SW 1271 (cell line): Measurements from ENCODE around the gene WTIP.
A peak's percentile ranks its signal among the peaks of the same experiment; 100 is the strongest.
"Not testable (repeated sequence)": the region's sequence is repeated elsewhere in the genome, so short reads cannot be mapped to it uniquely, and the experiment has no call there.

Source experiments
- DNase-seq, 2 experiments: peaks; one replicate each; lab custom pipeline; 2025; lab: John Stamatoyannopoulos, UW

Gene WTIP

DNA sequence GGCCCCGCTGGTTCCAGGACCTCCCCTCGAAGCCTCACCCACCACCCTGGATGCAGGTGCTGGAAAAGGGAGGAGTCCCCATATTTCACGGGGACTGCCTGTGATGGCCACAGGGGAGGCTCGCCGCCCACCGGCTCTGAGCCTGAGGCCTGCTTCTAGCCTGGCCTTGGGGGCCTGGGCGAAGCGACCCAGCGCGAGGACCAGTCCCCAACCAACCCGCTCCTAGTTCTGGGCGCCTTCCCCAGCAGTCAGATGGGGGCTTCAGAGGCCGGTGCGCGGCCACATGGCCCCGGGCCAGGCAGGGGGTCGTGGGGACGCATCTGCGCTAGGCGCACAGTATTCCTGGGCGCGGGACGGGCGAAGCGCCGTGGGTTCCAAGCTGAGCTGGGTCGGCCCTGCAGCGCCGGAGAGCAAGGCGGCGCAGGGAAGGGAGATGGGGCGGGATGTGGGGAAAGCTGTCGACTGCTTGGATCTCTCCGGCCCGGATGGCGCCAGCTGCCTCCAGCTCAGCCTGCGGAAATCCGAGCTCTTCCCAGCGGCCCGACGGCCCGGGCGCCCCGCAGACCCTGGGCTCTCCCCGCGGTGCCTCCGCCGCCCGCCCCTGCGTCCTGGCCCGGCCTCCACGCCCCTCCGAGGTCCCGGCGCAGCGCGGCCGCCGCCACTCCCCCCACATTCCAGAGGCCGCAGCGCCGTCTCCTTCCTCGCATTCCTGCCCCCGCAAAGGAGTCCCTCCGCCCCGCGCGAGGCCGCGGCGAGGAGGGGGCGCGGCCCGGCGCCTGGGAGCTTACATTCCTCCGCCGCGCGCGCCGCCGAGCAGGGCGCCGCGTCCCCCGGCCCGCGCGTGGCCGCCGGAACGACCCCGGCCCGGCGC lies at the start of gene WTIP:
WTIP (plus strand) TSS at position 788 of the 871 bp plus-strand sequence. CDS start 217 bp downstream, outside the sequence.
- peak in 1 of 2 experiments; percentile 58 for DNase-seq

GRCh38 chr19:34432797-34433196 lies 48.8 kb upstream of the WTIP start:
- no peak for DNase-seq

- DNase-seq, result no peak
Measured at GRCh38 chr19:34436716-34437115, 44.8 kb upstream of the WTIP start.

DNA sequence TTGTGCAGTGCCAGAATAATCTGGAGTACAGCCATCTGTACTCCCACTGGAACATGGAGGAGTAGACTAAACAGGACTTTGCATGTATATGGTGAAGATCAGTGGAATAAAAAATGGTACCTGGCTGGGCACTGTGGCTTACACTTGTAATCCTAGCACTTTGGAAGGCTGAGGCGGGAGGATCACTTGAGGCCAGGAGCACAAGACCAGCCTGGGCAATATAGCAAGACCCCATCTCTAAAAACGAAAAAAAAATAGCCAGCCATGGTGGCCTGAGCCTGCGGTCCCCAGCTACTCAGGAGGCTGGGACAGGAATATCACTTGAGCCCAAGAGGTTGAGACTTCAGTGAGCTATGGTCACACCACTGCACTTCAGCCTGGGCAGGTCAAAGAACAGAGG lies 33.4 kb upstream of the WTIP start:
- no peak for DNase-seq

DNA sequence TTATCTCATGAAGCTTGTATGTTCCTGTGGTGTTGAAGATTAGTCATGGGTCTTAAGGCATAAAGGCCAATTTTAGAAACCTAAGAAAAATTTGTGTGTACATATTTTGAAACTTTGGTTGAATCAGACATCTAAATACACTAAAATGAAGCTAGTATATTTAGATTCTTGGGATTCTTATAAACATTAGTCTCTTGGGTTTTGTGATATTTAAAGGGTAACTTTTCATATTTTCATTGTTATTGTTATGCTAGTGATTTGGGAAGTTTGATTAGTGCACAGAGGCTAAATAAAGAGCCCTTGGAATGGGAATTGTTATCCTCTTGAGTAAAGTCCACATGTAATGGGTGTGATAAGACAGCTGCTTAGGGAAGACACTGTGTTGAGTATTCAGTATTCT lies 28.8 kb upstream of the WTIP start:
- DNase-seq, result no peak

GRCh38 chr19:34454091-34454490 lies 27.5 kb upstream of the WTIP start:
- no peak for DNase-seq

GRCh38 chr19:34454685-34455084 lies 26.9 kb upstream of the WTIP start:
- DNase-seq, result no peak

GRCh38 chr19:34455783-34456480 lies 25.6 kb upstream of the WTIP start:
- DNase-seq, result not testable (repeated sequence)

DNA sequence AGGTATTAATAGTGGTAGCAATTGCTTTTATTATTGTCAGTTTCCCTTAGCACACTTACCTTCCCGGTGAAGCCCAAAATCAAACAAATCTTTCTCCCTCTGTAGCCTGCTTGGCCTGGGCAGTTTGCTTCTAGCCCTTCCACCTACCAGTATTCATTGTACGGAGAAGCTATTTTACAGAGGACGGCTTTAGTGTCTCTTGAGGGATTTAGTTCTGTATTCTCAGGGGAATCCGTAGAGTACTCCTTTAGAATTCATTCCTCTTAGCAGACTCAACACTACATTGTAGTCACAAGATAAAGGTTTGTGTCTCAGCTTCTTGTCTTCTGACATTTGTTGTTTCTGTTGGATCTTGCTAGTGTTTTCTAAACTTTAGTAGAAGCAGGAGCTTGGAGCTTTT lies 24.1 kb upstream of the WTIP start:
- DNase-seq, result no peak

DNA sequence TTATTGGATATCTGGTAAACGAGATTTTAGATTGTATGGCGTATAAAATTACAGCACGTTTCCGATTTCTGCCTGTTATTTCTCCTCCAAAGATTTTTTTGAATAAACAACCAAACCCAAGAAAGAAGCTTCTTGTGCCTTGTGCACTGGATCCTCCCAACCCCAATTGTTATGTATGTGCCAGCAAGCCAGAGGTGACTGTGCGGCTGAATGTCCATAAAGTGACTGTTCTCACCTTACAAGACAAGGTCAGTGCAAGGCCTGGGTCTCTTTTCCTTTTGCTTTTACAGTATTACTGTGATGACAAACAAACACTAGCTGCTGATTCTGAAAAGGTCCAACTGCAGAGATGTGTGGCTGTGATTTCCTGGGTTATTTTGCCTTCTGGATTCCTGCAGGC lies 22.9 kb upstream of the WTIP start:
- DNase-seq, result no peak

DNA sequence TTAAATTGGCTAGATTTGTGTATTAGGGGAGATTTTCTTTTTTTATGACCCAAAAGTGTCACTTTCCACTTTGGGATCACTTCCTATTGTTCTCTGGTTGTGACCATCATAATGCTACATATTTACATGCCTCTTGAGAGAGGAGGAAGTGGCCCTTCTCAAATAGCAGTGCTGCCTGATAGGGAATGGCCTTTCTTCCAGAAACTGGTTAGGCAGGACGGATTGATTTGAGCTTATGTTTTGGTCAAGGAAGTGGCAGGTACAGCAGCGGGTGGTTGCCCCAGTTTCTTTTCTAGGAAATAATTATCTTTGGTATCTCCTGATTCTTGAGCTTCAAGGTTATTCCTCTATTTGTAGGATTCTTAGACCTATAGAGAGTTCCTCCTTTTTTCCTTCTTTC lies 21.9 kb upstream of the WTIP start:
- no peak for DNase-seq

DNA sequence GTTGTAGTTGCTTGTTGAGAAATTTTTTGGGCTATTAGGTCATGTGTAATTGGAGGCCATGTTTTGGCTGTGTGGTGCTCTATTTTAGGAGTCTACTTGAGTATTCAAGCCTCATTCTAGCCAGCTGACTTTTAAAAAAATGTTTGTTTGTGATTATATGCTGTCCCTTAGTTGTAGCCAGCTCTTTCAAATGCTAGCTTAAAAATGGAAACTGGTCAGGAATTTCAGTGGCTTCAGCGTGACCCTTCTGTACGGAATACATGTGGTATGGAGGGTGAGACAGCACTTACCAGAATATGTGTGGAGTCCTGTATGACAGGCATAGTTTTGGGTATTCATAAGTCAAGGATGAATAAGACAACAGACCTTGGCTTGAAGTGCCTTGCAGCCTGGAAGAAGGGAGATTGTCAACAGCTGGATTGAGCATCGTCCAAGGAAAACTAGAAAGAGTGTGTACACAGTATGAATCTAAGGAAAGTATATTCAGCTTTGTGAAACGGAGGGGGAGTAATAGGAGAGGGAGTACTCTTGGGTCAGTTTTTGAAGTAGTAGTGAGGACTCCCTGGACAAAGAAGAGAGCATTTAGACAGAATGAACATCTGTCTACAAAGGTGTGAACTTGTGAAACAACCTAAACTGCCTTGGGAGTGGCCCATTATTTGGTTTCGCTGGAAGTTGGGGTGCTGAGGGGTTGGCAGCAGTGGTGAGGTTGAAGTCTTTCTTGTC lies 20.0 kb upstream of the WTIP start:
- DNase-seq, result no peak

DNA sequence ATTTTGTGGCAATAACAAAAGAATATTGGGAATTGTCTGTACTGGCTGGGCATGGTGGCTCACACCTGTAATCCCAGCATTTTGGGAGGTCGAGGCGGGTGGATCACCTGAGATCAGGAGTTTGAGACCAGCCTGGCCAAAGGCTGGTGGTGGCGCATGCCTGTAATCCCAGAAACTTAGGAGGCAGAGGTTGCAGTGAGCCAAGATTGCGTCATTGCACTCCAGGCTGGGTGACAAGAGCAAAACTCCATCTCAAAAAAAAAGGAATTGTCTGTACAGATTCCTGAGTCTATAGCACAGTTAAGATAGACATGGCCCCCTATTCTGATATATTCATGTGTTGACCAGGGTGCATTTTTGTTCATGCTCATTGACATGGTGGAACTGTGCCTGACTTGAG lies 16.8 kb upstream of the WTIP start:
- DNase-seq, result not testable (repeated sequence)

DNA sequence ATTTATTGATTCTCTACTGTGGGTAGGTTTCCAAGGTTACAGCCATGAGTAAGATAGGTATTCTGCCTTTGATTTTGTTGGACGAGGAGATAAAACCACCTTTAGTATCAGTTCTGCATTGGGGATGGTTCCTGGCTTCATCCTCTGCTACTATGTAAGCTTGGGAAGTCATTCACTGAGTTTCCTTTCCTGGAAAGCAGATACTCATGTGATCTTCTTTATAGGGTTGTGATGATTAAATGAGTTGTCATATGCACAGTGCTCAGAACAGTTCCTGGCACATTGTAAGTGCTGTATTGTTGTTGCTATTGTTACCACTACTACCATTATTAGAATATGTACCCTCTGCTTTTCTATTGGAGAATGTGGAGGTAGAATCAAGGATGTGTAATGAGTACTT lies 13.1 kb upstream of the WTIP start:
- no peak for DNase-seq

- DNase-seq, result not testable (repeated sequence)
Measured at GRCh38 chr19:34469026-34469425, 12.5 kb upstream of the WTIP start.

- no peak for DNase-seq
Measured at GRCh38 chr19:34471906-34472700, 9.5 kb upstream of the WTIP start.

DNA sequence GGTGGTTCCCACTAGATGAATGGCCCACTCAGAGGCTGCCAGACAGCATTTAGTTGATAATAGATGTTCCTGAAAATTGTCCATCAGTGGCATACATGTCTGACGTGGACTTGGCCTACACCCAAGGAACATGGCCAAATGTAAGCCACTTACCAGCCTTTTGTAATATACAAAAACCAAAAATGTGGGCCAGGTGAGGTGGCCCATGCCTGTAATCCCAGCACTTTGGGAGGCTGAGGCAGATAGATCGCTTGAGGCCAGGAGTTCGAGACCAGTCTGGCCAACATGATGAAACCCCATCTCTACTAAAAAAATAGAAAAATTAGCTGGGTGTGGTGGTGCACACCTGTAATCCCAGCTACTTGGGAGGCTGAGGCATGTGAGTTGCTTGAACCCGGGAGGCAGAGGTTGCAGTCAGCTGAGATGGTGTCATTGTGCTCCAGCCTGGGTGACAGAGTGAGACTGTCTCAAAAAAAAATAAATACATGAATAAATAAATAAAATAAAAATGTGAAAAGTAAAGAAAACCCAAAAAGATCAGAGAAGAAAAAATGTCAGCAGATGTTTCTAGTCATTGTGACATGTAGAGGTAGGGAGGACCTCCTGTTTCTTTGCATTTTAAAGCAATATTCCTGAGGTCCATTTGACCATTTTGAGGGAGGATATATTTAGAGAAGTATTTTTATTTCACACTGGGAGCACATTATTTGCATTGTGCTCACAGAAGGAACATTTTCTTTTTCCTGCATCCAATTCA lies 7.1 kb upstream of the WTIP start:
- DNase-seq, result no peak

- DNase-seq, result peak in 1 of 2 experiments; percentile 32
Measured at GRCh38 chr19:34475026-34475974, 6.3 kb upstream of the WTIP start.

- DNase-seq, result no peak
Measured at GRCh38 chr19:34475975-34476594, 5.5 kb upstream of the WTIP start.
